Measurements from ENCODE around the gene PIWIL4. TPM values are rescaled to one million over a fixed set of nuclear protein-coding genes. Genes with fewer than 3 reads are reported as not detected.

Gene PIWIL4
- total RNA-seq, 3 donors from 2014 or later, result 5.0 to 11.5 (median 5.9) TPM

GRCh38 chr11:94665116-94665659 lies 98.0 kb downstream of the PIWIL4 start:
- ATAC-seq, result no peak

DNA sequence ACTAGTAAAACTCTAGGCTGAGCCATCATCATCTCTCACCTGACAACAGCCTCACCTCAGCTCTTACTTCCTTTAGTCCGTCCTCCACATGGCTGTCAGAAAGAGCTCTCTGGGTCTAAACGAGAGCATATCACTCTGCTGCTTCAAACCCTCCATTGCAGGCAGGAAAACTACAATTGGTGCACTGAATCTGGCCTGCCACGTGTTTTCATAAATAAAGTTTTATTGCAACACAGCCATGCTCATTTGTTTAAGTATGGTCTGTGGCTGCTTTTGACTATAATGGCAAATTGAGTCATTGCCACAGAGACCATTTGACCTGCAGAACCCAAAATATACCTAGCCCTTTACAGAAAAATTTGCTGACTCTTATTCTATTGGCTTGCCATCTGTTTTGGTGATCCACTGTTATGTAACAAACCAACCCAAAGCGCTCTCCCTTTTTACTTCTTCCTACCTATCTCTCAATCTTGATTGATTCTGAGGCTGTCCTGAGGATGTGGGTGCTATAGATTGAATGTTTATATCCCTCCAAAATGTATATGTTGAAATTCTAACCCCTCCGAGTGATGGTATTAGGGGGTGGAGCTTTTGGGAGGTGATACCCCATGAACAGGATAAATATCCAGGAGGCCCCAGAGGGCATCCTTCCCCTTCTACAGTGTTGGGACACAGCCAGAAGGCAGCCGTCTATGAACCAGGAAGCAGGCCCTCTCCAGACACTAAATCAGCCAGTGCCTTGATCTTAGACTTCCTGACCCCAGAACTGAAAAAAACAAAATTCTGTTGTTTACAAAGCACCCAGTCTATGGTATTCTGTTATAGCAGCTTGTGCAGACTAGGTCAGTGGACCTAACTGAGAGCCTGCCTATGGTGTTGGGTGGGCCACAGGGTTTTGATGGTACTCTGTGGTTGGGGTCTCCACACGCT lies 99.9 kb downstream of the PIWIL4 start:
- no peak for ATAC-seq
- no peaks in the 10 kb centered on the region for H3K36me3 ChIP-seq (ENCODE audit: low read depth)
- no peaks in the 10 kb centered on the region for H3K9me3 ChIP-seq
- intact Hi-C loops (cut with DNase I, micrococcal nuclease), result no loop called here
- TF ChIP-seq CTCF (IDR thresholded peaks at IDR 0.05), result no peak
- no peak overlapping the region for H3K4me3 ChIP-seq
- no peaks in the 10 kb centered on the region for H3K4me1 ChIP-seq (ENCODE audit: low read depth)
- no peak for DNase-seq

More at GRCh38 chr11:94665116-94665659, 98.0 kb downstream of the PIWIL4 start:
- no peak for DNase-seq
- Histone ChIP-seq H3K4me1 (ENCODE audit: low read depth) (no peaks in the 10 kb centered on the region), H3K9me3 (no peaks in the 10 kb centered on the region), H3K36me3 (ENCODE audit: low read depth) (no peaks in the 10 kb centered on the region), H3K4me3 (no peak overlapping the region)
- no peak for TF ChIP-seq CTCF (IDR thresholded peaks at IDR 0.05)
- intact Hi-C loops (cut with DNase I, micrococcal nuclease), result no loop called here

DNA sequence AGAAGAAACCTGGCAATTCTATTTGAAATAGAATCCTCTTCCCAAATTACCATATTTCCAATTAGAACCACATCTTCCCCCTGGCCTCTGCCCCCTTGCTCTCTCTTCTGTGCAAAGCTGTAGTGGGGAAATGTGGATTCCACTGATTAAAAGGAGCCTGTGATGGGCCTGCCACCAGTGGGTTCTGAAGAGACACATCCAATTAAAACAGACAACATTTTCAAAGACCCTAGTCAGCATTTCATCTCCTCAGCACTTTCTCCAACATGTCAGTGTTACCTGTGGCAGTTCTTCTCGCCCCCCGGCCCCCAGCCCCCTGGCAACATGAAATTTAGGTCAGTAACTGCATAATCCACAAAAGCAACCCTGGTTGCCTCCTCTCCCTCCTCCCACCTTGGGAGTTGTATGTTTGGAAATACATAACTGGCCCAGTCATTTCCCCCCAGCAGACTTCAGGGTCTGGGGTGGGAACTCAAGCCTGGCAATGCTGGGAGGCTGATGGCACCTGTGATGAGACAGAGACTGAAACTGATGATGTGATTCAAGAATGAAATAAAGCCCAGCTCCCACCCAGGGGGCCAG lies 101.1 kb downstream of the PIWIL4 start:
- Histone ChIP-seq H3K4me3 (no peak overlapping the region), H3K4me1 (ENCODE audit: low read depth) (no peaks in the 10 kb centered on the region), H3K9me3 (no peaks in the 10 kb centered on the region), H3K36me3 (ENCODE audit: low read depth) (no peaks in the 10 kb centered on the region)
- no peak for ATAC-seq
- intact Hi-C loops (cut with DNase I, micrococcal nuclease), result no loop called here
- no peak for DNase-seq
- no peak for TF ChIP-seq CTCF (IDR thresholded peaks at IDR 0.05)

GRCh38 chr11:94669023-94669422 lies 101.9 kb downstream of the PIWIL4 start:
- no peak for TF ChIP-seq CTCF (IDR thresholded peaks at IDR 0.05)
- H3K36me3 ChIP-seq (ENCODE audit: low read depth), result no peaks in the 10 kb centered on the region

More at GRCh38 chr11:94669023-94669422, 101.9 kb downstream of the PIWIL4 start:
- DNase-seq (no peak), ATAC-seq (no peak)
- Histone ChIP-seq H3K9me3 (no peaks in the 10 kb centered on the region), H3K4me3 (no peak overlapping the region), H3K4me1 (ENCODE audit: low read depth) (no peaks in the 10 kb centered on the region)
- intact Hi-C loops (cut with DNase I, micrococcal nuclease), result no loop called here

Other genes with a start within 250 kb of the PIWIL4 start
- under 1 TPM in 1 of 3 donors, not detected in 2; 0.51 TPM for gene GPR83, start 165.9 kb upstream of the PIWIL4 start, total RNA-seq
- 10 to 100 TPM; 15.3 to 18.0 (median 16.9) TPM for gene MRE11, start 73.5 kb upstream of the PIWIL4 start, total RNA-seq
- 10 to 100 TPM; 15.1 to 17.9 (median 16.3) TPM for gene ANKRD49, start 73.4 kb upstream of the PIWIL4 start, total RNA-seq
- gene C11orf97, start 54.9 kb upstream of the PIWIL4 start, total RNA-seq, result not detected
- gene FUT4, start 23.4 kb upstream of the PIWIL4 start, total RNA-seq, result 10 to 100 TPM; 13.9 to 23.5 (median 21.9) TPM
- gene AMOTL1, start 201.0 kb downstream of the PIWIL4 start, total RNA-seq, result 10 to 100 TPM in 2 of 3 donors, 1 to 10 TPM in 1; 6.5 to 94.7 (median 11.3) TPM